Hematopoietic multipotent progenitor cell treated with erythropoietin and hydrocortisone succinate and interleukin-3 and kit ligand, for 17 days (in vitro differentiated cells): ENCODE measurements around the gene PAPSS2.

Experiments
- DNase-seq: peaks from one replicate; pipeline ENCODE4 v3.0.0-alpha.2; 2015; ENCODE audit warnings: low spot score

PAPSS2 gene

GRCh38 chr10:87671139-87671815 is 11.6 kb downstream of the PAPSS2 start:
- DNase-seq, result no peak

- no peak for DNase-seq
Observed at GRCh38 chr10:87672551-87672950, 12.9 kb downstream of the PAPSS2 start.

GRCh38 chr10:87674943-87675342 is 15.3 kb downstream of the PAPSS2 start:
- DNase-seq, result no peak

- no peak for DNase-seq
Observed at GRCh38 chr10:87675396-87676376, 16.0 kb downstream of the PAPSS2 start.

- no peak for DNase-seq
Observed at GRCh38 chr10:87677595-87677994, 17.9 kb downstream of the PAPSS2 start.

DNA sequence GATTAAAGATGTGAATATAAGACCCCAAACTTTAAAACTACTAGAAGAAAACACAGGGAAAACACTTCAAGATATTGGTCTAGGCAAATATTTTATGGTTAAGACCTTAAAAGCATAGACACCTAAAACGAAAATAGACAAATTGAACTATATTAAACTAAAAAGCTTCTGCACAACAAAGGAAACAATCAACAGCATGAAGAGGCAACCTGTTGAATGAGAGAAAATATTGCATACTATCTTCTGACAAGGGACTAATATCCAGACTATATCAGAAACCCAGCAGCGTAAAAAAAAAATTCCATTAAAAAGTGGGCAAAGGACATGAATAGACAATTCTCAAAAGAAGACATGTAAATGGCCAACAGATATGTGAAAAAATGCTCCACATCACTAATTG is 18.6 kb downstream of the PAPSS2 start:
- no peak for DNase-seq

GRCh38 chr10:87683356-87683755 is 23.7 kb downstream of the PAPSS2 start:
- no peak for DNase-seq

GRCh38 chr10:87684001-87684638 is 24.4 kb downstream of the PAPSS2 start:
- no peak for DNase-seq

DNA sequence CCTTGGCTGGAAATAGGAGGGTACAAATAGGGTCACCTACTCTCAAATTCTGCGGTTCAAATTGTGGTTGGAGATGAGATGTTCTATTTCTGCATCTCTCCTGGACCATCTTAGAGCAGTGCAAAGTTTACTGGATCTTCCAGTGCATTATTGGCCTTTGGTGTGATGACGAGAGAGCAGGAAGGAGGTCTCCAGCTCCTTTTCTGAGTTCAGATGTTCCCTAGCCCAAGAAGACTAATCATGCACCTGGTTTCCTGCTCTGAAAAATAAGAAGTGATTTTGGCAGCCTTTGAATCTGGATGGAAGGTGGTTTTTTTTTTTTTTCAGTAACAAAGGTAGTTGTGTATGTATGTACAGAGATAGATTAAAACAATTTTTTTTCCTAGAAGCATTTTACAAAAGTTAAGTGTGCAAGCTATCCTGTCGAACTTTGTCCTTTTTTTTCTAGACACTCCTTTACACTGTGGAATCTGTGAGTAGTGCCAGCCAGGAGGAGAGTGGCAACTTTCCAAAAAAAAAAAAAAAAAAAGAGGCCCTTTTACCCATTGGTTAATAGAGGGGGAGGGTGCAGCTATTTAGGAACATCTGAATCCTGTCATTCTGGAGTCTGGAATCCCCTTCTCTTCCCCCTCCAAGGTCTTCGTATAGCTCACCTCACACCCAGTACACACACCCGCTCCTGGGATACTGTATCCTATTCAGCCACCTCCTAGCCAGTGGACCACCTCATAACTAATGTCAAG is 26.3 kb downstream of the PAPSS2 start:
- DNase-seq, result no peak

DNA sequence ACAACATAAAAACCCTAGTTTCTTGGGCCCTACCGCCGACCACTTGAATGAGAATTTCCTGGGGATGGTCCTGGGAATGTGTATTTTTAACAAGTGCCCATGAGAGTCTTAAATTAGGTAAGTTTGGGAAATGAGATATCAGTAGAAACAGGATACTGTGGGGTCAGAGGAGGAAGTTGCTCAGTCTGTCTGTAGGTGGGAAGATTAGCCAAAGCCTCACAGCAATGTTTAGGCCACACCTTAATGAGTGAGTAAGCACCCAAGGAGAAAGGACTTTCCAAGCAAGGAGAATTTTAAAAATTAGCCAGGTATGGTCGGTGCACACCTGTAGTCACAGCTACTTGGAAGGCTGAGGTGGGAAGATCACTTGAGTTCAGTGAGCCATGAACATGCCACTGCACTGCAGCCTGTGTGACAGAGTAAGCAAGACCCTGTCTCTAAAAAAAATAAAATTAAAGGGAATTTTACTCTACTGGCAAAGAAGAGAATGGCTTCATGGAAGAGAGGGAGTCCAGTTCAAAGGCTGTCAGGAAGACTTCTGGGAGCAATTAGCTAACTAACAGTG is 31.9 kb downstream of the PAPSS2 start:
- DNase-seq, result no peak

DNA sequence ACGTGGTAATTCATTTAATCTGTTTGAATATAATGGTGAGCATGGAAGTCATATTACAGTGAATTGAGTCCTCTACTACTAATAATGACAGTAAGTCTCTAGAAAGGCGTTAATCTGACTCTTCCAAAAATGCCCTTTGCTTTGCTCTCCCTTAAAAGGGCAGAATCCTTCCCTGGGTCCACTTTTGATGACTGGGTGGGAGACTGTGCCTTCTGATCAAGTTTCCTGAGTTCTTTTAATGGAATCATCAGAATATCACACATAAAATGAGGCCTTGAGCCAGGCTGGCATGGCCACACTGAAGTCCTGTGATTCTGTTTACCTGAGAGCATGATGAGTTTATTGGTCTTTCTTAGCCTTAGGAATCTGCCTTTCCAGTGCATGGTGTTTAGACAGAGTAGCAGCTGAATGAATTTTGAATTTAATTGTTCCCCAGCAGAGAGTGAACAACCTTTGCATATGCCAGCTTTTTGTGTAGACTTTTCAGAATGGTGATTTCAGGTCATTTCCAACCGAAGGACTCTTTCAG is 33.3 kb downstream of the PAPSS2 start:
- no peak for DNase-seq

DNA sequence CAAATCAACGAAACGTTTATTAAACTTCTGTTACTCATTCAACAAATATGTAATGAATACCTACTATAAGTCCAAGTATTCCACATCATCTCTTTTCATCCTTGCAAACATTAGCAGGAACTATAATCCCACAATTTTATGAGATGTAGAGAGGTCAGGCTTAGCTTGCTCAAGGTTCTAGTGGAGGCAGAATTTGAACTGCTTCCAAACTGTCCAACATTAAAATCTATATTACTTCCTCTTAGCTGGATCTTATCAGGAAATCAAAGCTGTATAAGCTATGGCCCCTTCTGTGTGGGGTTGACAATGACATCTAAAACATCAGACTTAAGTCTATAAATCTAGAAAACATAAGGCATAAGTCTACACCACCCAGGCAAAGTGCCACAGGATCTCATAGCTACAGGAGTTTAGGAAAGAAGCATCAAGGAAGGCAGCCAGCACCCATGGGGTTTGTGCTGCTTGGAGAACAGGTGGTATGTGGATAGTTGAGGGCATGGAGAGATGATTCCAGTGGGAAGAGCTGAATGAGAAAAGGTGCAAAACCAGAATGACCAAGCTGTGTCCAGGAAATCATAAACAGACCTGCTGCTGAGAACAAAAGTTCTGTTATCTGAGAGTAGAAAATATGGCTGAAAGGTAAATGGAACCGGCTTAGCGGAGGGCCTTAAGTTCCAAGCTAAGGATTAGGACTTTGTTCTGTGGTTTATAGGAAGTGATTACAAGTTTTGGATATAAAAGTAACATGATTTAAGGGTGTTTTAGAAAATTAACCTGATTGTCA is 34.5 kb downstream of the PAPSS2 start:
- DNase-seq, result no peak

DNA sequence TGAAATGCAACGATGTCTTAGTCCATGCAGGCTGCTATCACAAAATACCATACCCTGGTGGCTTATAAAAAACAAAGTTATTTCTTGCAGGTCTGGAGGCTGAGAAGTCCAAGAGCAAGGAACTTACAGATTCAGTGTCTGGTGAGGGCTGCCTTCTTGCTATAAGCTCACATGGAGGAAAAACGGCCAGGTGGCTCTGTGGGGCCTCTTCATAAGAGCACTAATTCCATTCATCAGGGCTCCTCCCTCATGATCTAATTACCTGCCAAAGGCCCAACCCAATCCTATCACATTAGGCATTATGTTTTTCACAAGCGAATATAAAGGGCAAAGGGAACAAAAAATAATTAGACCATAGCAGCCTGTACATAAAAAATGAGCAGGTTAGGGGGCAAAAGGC is 35.4 kb downstream of the PAPSS2 start:
- no peak for DNase-seq

DNA sequence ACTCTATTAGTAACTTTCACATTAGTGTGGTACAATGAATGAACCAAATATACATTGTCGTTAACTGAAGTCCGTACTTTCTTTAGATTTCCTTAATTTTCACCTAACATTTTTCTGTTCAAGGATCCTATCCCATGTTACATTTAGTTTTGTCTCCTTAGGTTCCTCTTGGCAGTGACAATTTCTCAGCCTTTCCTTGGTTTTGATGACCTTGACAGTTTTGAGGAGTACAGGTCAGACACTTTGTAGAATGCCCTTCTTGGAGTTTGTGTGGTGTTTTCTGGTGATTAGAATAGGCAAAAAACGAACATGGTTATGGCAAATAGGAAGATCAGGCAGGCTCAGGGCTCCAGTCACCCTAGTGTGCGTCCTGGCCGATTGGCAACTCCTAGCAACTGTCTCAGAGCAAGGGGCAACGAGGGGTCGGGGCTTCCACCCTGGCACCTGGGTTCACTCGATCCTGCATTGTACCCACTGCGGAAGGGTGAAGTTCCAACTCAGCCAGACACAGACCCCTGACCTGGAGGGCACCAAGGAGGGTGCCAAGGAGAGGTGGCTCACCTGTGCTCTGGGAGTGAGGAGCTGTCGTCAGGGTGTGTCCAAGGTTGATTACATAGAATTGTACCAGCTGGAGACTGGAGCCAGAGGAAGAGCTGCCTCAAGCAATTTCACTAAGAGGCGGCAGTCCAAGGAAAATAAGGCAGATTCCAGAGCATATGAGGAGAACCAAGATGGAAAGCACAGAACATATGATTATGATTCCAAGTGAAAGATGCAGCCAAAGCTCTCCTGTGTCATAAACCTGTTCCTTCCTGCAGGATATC is 37.5 kb downstream of the PAPSS2 start:
- DNase-seq, result no peak

GRCh38 chr10:87700031-87700796 is 40.5 kb downstream of the PAPSS2 start:
- DNase-seq, result no peak

DNA sequence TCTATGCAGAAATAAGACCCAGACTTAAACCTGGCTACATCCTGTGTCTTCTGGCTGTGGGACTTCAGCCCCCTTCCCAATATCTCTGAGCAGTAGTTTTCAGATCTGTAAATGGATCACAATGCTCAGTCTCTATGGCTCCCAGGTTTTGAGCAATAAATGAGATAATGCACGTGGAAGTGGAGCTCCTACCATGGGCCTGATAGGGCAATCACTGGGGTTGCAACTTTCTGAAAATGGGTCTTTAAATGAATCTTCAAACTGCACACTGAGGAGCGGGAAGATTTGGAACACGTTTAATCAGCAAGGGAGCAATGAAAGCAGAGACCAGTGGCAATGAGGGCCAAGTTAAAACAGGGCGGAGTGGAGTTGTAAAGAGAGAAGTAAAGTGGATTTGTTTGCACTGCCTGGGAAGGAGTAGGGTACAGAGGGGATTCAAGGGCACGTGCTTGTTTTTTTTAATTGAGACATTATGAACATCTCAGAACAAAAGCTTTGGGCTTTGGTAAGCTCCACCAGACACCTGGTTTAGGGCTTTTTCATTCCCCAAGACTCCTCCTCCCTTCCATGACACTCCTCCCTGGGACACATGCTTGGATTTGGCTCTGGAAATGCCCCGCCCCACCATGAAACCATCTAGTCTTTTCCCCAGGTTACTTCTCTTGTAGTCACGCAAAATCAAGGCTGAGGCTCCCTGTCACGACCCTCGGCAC is 42.7 kb downstream of the PAPSS2 start:
- no peak for DNase-seq

- no peak for DNase-seq
Observed at GRCh38 chr10:87702973-87703294, 43.3 kb downstream of the PAPSS2 start.

DNA sequence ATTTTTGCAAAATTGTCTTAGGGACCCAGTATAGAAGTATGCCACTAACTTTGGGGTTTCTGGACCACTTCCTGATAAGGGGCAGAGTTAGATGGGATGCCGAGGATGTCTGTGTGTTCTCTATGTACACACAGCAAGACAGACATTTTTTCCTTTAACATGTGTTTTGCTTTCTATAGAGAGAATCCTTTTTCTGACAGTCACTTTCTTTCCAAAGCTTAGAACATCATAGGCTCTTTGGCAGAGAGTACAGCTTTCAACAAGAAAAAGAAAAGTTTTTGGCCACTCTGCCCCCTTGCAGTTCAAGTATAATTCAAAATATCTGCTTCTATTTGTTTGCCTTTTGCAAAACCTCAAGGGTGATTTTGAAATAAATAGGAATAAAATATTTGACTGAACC is 44.1 kb downstream of the PAPSS2 start:
- no peak for DNase-seq

DNA sequence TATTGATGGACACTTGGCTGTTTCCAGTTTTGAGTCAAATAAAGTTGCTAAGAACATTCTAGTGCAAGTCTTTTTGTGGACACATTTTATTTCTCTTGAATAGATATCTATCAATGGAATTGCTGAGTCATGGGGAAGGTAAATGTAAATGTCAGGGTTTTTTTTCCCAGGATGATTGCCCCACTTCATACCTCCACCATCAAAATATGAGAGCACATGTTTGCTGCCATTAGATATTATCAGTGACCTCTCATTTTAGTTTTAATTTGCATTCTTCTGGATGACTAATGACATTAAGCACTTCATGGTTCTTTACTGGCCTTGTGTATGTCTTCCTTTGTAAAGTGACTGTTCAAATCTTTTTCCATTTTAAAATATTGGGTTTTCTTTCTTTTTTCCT is 45.7 kb downstream of the PAPSS2 start:
- no peak for DNase-seq
